ENCODE data around the gene NOD1.

The NOD1 gene

GRCh38 chr7:30505174-30505697 is 26.7 kb upstream of the NOD1 start:
- Histone ChIP-seq H3K9me3 (ENCODE audit: low read depth, low read length) (no peaks in the 10 kb centered on the region), H3K27ac (no peak overlapping the region), H3K9ac (ENCODE audit: insufficient read length) (peak overlapping the region; percentile 73), H3K36me3 (ENCODE audit: insufficient read depth, low read length) (peaks cover 8% of the 10 kb centered on the region), H3K4me3 (peak overlapping the region; percentile 86)
- no peak for TF ChIP-seq FOXP2 (optimal IDR thresholded peaks at IDR 0.05; ENCODE audit: control extremely low read depth, extremely low read length, insufficient read depth)
- TF ChIP-seq EZH2 (IDR thresholded peaks at IDR 0.05), result no peak
- no peak for TF ChIP-seq POLR2AphosphoS5 (IDR thresholded peaks at IDR 0.05; ENCODE audit: borderline replicate concordance, low read depth, low read length)
- no peak for DNase-seq (ENCODE audit: low read depth, low spot score)

GRCh38 chr7:30504301-30505173 is 26.0 kb upstream of the NOD1 start, which contains the start of gene GGCT:
GGCT (minus strand) TSS chr7:30504829; CDS start chr7:30504709, 120 bp downstream.
- peaks cover 15% of the 10 kb centered on the region for H3K36me3 ChIP-seq (ENCODE audit: insufficient read depth, low read length)
- DNase-seq (ENCODE audit: low read depth, low spot score), result peak; percentile 83
- peak within 1 kb of the TSS; percentile 86 for H3K4me3 ChIP-seq
- H3K9ac ChIP-seq (ENCODE audit: insufficient read length), result peak within 1 kb of the TSS; percentile 81
- H3K9me3 ChIP-seq (ENCODE audit: low read depth, low read length), result no peaks in the 10 kb centered on the region
- peak; percentile 96 for TF ChIP-seq POLR2AphosphoS5 (IDR thresholded peaks at IDR 0.05; ENCODE audit: borderline replicate concordance, low read depth, low read length)
- TF ChIP-seq FOXP2 (optimal IDR thresholded peaks at IDR 0.05; ENCODE audit: control extremely low read depth, extremely low read length, insufficient read depth), result no peak
- TF ChIP-seq EZH2 (IDR thresholded peaks at IDR 0.05), result no peak
- H3K27ac ChIP-seq, result no peak within 1 kb of the TSS

GRCh38 chr7:30503274-30504212 is 25.0 kb upstream of the NOD1 start:
- DNase-seq (ENCODE audit: low read depth, low spot score), result no peak
- H3K9ac ChIP-seq (ENCODE audit: insufficient read length), result peak overlapping the region; percentile 81
- no peak overlapping the region for H3K27ac ChIP-seq

GRCh38 chr7:30502470-30503251 is 24.1 kb upstream of the NOD1 start:
- H3K9ac ChIP-seq (ENCODE audit: insufficient read length), result no peak overlapping the region
- no peak for DNase-seq (ENCODE audit: low read depth, low spot score)
- H3K9me3 ChIP-seq (ENCODE audit: low read depth, low read length), result no peaks in the 10 kb centered on the region
- TF ChIP-seq POLR2AphosphoS5 (IDR thresholded peaks at IDR 0.05; ENCODE audit: borderline replicate concordance, low read depth, low read length) (no peak), EZH2 (IDR thresholded peaks at IDR 0.05) (no peak), FOXP2 (optimal IDR thresholded peaks at IDR 0.05; ENCODE audit: control extremely low read depth, extremely low read length, insufficient read depth) (no peak)
- H3K27ac ChIP-seq, result no peak overlapping the region
- peak overlapping the region; percentile 86 for H3K4me3 ChIP-seq
- H3K36me3 ChIP-seq (ENCODE audit: insufficient read depth, low read length), result peaks cover 27% of the 10 kb centered on the region

More at GRCh38 chr7:30503274-30504212, 25.0 kb upstream of the NOD1 start:
- TF ChIP-seq POLR2AphosphoS5 (IDR thresholded peaks at IDR 0.05; ENCODE audit: borderline replicate concordance, low read depth, low read length), result no peak
- no peak for TF ChIP-seq EZH2 (IDR thresholded peaks at IDR 0.05)
- no peak for TF ChIP-seq FOXP2 (optimal IDR thresholded peaks at IDR 0.05; ENCODE audit: control extremely low read depth, extremely low read length, insufficient read depth)
- Histone ChIP-seq H3K36me3 (ENCODE audit: insufficient read depth, low read length) (peaks cover 23% of the 10 kb centered on the region), H3K4me3 (peak overlapping the region; percentile 86), H3K9me3 (ENCODE audit: low read depth, low read length) (no peaks in the 10 kb centered on the region)

- Histone ChIP-seq H3K36me3 (ENCODE audit: insufficient read depth, low read length) (peaks cover 39% of the 10 kb centered on the region), H3K27ac (no peak overlapping the region)
These were observed 22.7 kb upstream of the NOD1 start for GRCh38 chr7:30501264-30501663.

GRCh38 chr7:30493228-30493627 is 14.6 kb upstream of the NOD1 start:
- H3K4me3 ChIP-seq, result no peak overlapping the region
- peaks cover 21% of the 10 kb centered on the region for H3K36me3 ChIP-seq (ENCODE audit: insufficient read depth, low read length)
- TF ChIP-seq FOXP2 (optimal IDR thresholded peaks at IDR 0.05; ENCODE audit: control extremely low read depth, extremely low read length, insufficient read depth) (no peak), POLR2AphosphoS5 (IDR thresholded peaks at IDR 0.05; ENCODE audit: borderline replicate concordance, low read depth, low read length) (no peak), EZH2 (IDR thresholded peaks at IDR 0.05) (no peak)
- no peak for DNase-seq (ENCODE audit: low read depth, low spot score)
- H3K27ac ChIP-seq, result no peak overlapping the region
- no peak overlapping the region for H3K9ac ChIP-seq (ENCODE audit: insufficient read length)
- H3K9me3 ChIP-seq (ENCODE audit: low read depth, low read length), result no peaks in the 10 kb centered on the region

More at GRCh38 chr7:30501264-30501663, 22.7 kb upstream of the NOD1 start:
- Histone ChIP-seq H3K9ac (ENCODE audit: insufficient read length) (no peak overlapping the region), H3K9me3 (ENCODE audit: low read depth, low read length) (no peaks in the 10 kb centered on the region), H3K4me3 (no peak overlapping the region)
- no peak for TF ChIP-seq POLR2AphosphoS5 (IDR thresholded peaks at IDR 0.05; ENCODE audit: borderline replicate concordance, low read depth, low read length)
- TF ChIP-seq FOXP2 (optimal IDR thresholded peaks at IDR 0.05; ENCODE audit: control extremely low read depth, extremely low read length, insufficient read depth), result no peak
- no peak for TF ChIP-seq EZH2 (IDR thresholded peaks at IDR 0.05)
- no peak for DNase-seq (ENCODE audit: low read depth, low spot score)

GRCh38 chr7:30491417-30491816 is 12.8 kb upstream of the NOD1 start:
- Histone ChIP-seq H3K9ac (ENCODE audit: insufficient read length) (no peak overlapping the region), H3K36me3 (ENCODE audit: insufficient read depth, low read length) (peaks cover 9% of the 10 kb centered on the region), H3K27ac (no peak overlapping the region), H3K4me3 (no peak overlapping the region), H3K9me3 (ENCODE audit: low read depth, low read length) (no peaks in the 10 kb centered on the region)
- no peak for TF ChIP-seq FOXP2 (optimal IDR thresholded peaks at IDR 0.05; ENCODE audit: control extremely low read depth, extremely low read length, insufficient read depth)
- TF ChIP-seq EZH2 (IDR thresholded peaks at IDR 0.05), result no peak
- no peak for TF ChIP-seq POLR2AphosphoS5 (IDR thresholded peaks at IDR 0.05; ENCODE audit: borderline replicate concordance, low read depth, low read length)
- no peak for DNase-seq (ENCODE audit: low read depth, low spot score)

All from SK-N-MC (cell line).